ENCODE measurements around the gene ZNF544. TPM values are rescaled to one million over a fixed set of nuclear protein-coding genes. Genes with fewer than 3 reads are reported as not detected.

ZNF544 gene
- total RNA-seq, 1 experiment from 2014 or later: 29.5 TPM

GRCh38 chr19:58278541-58279041 lies 49.9 kb downstream of the ZNF544 start, which contains the start of gene ZNF8:
TSS of gene ZNF8 (plus strand) at chr19:58278955. CDS start at chr19:58279082, 127 bp downstream.
- BruUV-seq (replicated peaks): no TSS peak
- ChIA-PET CTCF (no interaction called here), POLR2A (ENCODE audit: unreplicated experiment) (interaction anchor here (0.6 kb wide), 2 partner anchors 48 to 532 kb away, joined by 4 to 5 read pairs; partner anchors contain the start of genes ZNF776 and ZSCAN22)
- Histone ChIP-seq H3K4me2 (peak within 1 kb of the TSS; percentile 76), H3K4me3 (peak within 1 kb of the TSS; percentile 79), H3K9me2 (ENCODE audit: insufficient read depth) (no peaks in the 10 kb centered on the region), H3K36me3 (ENCODE audit: low read depth) (no peaks in the 10 kb centered on the region), H3K79me2 (ENCODE audit: low read depth) (peaks cover 26% of the 10 kb centered on the region), H3K9me3 (ENCODE audit: insufficient read depth, low read depth) (no peaks in the 10 kb centered on the region), H2AFZ (peak within 1 kb of the TSS; percentile 95), H4K20me1 (ENCODE audit: insufficient read depth) (no peaks in the 10 kb centered on the region), H3K27me3 (ENCODE audit: insufficient read depth, low read depth) (no peaks in the 10 kb centered on the region), H3K4me1 (replicated peaks; ENCODE audit: insufficient read depth) (peaks cover 6% of the 10 kb centered on the region; the same call in 1 of the 2 replicates), H3F3A (ENCODE audit: insufficient read depth, low read depth) (peaks cover 6% of the 10 kb centered on the region; the same call in 1 of the 2 replicates), H3K27ac (0 out of 2 replicates have a peak within 1 kb of the TSS, but pooled peaks have one; percentile 17)
- intact Hi-C loops (cut with micrococcal nuclease; ENCODE audit: unreplicated experiment): loop anchor here (1.0 to 2.0 kb wide), 3 partner anchors 27 to 96 kb away; partner anchors contain the start of genes ERVK3-1, ZNF274 and ZSCAN22
- DNase-seq: peak; percentile 92 to 97
- TF ChIP-seq, protein P1, sequence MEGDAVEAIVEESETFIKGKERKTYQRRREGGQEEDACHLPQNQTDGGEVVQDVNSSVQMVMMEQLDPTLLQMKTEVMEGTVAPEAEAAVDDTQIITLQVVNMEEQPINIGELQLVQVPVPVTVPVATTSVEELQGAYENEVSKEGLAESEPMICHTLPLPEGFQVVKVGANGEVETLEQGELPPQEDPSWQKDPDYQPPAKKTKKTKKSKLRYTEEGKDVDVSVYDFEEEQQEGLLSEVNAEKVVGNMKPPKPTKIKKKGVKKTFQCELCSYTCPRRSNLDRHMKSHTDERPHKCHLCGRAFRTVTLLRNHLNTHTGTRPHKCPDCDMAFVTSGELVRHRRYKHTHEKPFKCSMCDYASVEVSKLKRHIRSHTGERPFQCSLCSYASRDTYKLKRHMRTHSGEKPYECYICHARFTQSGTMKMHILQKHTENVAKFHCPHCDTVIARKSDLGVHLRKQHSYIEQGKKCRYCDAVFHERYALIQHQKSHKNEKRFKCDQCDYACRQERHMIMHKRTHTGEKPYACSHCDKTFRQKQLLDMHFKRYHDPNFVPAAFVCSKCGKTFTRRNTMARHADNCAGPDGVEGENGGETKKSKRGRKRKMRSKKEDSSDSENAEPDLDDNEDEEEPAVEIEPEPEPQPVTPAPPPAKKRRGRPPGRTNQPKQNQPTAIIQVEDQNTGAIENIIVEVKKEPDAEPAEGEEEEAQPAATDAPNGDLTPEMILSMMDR (conservative IDR thresholded peaks at IDR 0.05): no peak
- no peak for TF ChIP-seq EZH2 (IDR thresholded peaks at IDR 0.05; ENCODE audit: low read depth)

DNA sequence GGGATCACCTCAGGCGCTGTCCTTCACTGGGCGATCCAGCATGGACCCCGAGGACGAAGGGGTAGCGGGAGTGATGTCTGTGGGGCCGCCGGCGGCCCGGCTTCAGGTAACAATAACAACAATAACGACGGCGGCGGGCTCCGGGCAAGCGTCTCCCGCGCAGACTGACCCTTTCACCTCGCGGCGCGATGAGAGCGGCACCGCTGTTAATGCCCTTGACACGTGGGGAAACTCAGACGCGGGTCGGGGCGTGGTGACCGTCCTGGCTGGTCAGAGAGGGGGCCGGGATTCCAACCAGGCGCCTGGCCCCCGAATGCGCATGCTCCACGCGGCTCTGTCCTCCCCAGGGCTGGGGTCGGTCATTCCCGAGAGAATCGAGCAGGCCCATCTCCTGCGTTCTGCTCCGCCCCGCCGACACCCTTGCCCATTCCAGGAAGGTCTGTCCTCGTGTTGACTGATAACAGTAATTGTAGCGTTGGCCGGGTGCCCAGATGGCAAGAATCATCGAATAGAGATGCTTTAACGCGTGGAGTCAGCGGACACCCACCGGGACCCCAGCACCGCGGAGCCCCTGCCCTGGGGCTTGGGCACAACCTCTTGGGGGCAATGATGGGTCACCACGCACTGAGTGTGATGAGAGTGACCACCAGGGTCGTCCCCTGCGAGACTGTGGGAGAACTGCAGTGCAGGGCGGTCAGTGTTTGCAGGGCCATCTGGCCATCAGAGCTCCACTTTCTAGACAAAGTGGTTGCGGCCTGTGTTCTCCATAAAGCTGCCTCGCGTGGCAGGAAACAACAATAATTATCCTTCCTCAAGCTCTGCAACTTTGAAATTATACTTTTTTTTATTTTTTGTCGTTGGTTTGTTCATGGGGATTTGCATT lies 50.6 kb downstream of the ZNF544 start:
- no peak for TF ChIP-seq EZH2 (IDR thresholded peaks at IDR 0.05; ENCODE audit: low read depth)
- TF ChIP-seq, protein P1 (conservative IDR thresholded peaks at IDR 0.05): no peak
- ChIA-PET CTCF (no interaction called here), POLR2A (ENCODE audit: unreplicated experiment) (no interaction called here)
- peaks cover 26% of the 10 kb centered on the region for H3K79me2 ChIP-seq (ENCODE audit: low read depth)
- intact Hi-C loops (cut with micrococcal nuclease; ENCODE audit: unreplicated experiment): loop anchor here (2.0 kb wide), 2 partner anchors 48 to 96 kb away; partner anchors contain the start of genes ZNF274 and ZSCAN22
- no peaks in the 10 kb centered on the region for H3K27me3 ChIP-seq (ENCODE audit: insufficient read depth, low read depth)
- H2AFZ ChIP-seq: peak overlapping the region; percentile 95
- H3F3A ChIP-seq (ENCODE audit: insufficient read depth, low read depth): peaks cover 6% of the 10 kb centered on the region; the same call in 1 of the 2 replicates
- DNase-seq: peak; percentile 38 to 46
- H3K36me3 ChIP-seq (ENCODE audit: low read depth): no peaks in the 10 kb centered on the region
- TSS peak; percentile 49 for BruUV-seq (replicated peaks)
- H4K20me1 ChIP-seq (ENCODE audit: insufficient read depth): no peaks in the 10 kb centered on the region; the same call in 1 of the 2 replicates
- H3K4me3 ChIP-seq: peak overlapping the region; percentile 79
- no peaks in the 10 kb centered on the region for H3K9me3 ChIP-seq (ENCODE audit: insufficient read depth, low read depth)
- H3K4me1 ChIP-seq (replicated peaks; ENCODE audit: insufficient read depth): peaks cover 6% of the 10 kb centered on the region; the same call in 1 of the 2 replicates
- peak overlapping the region; percentile 74 for H3K4me2 ChIP-seq
- no peak overlapping the region for H3K27ac ChIP-seq
- H3K9me2 ChIP-seq (ENCODE audit: insufficient read depth): no peaks in the 10 kb centered on the region

DNA sequence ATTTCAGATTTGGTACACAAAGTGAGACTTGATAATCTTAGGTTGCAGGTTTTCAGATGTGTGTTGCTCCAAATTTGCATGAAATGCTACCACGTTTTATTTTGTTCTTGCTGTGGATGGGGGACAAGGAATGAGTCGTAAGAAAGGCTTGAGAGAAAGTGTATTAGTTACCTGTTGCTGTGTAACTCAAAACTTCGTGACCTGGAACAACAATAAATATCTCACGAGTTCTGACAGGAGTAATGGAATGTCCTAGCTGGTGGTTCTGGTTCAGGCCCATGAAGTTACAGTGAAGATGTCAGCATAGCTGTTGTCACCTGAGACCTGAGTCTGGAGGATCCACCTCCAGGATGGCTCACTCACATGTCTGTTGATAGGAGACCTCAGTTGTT lies 51.2 kb downstream of the ZNF544 start:
- intact Hi-C loops (cut with micrococcal nuclease; ENCODE audit: unreplicated experiment): loop anchor here (2.0 kb wide), 2 partner anchors 47 to 97 kb away; partner anchors contain the start of genes ZNF274 and ZSCAN22
- no TSS peak for BruUV-seq (replicated peaks)
- CTCF ChIA-PET: no interaction called here
- H3K4me2 ChIP-seq: peak overlapping the region; percentile 74
- H3K9me2 ChIP-seq (ENCODE audit: insufficient read depth): no peaks in the 10 kb centered on the region
- no peaks in the 10 kb centered on the region for H3K27me3 ChIP-seq (ENCODE audit: insufficient read depth, low read depth)
- H3K79me2 ChIP-seq (ENCODE audit: low read depth): peaks cover 26% of the 10 kb centered on the region
- H3K27ac ChIP-seq: no peak overlapping the region
- H2AFZ ChIP-seq: no peak overlapping the region
- H4K20me1 ChIP-seq (ENCODE audit: insufficient read depth): no peaks in the 10 kb centered on the region; the same call in 1 of the 2 replicates
- no peaks in the 10 kb centered on the region for H3K36me3 ChIP-seq (ENCODE audit: low read depth)
- TF ChIP-seq, protein P1 (conservative IDR thresholded peaks at IDR 0.05): no peak
- TF ChIP-seq EZH2 (IDR thresholded peaks at IDR 0.05; ENCODE audit: low read depth): no peak
- peak overlapping the region; percentile 79 for H3K4me3 ChIP-seq
- DNase-seq: no peak
- H3K4me1 ChIP-seq (replicated peaks; ENCODE audit: insufficient read depth): peaks cover 6% of the 10 kb centered on the region; the same call in 1 of the 2 replicates
- H3F3A ChIP-seq (ENCODE audit: insufficient read depth, low read depth): peaks cover 6% of the 10 kb centered on the region; the same call in 1 of the 2 replicates
- H3K9me3 ChIP-seq (ENCODE audit: insufficient read depth, low read depth): no peaks in the 10 kb centered on the region
- POLR2A ChIA-PET (ENCODE audit: unreplicated experiment): no interaction called here
